Posterior vena cava (tissue), 2 donors: ENCODE measurements around the gene ADGRG2. TPM values are rescaled to one million over a fixed set of nuclear protein-coding genes. Genes with fewer than 3 reads are reported as not detected.
"Not testable (repeated sequence)": the region's sequence is repeated elsewhere in the genome, so short reads cannot be mapped to it uniquely, and the experiment has no call there.

ENCODE experiments used
- DNase-seq: peaks from one replicate; pipeline ENCODE4 v3.0.0-alpha.2; 2020; ENCODE audit warnings: low spot score
- intact Hi-C, 2 donors: fragments of 100-400 bp; cut with DNase I; formaldehyde crosslinking; loops; one replicate each; pipeline versions ENCODE4 v1.14.1 to v1.14.2; 2022 to 2023
- total RNA-seq, 2 donors: library from RNA; stranded (reverse); fragmentation: NEBNext Ultra II Directional; extraction: Animal tissue kit (Norgen Biotek cat#: 25700); gene quantifications; one replicate each; pipeline ENCODE4 v1.2.1, GENCODE V29; 2021
- donor health status: DM: yes; HTN: yes; CAD: no.
- donor health status: DM: yes; HTN: yes; CAD: no.

ADGRG2 gene
- total RNA-seq, 2 donors from 2014 or later: 1.0 TPM

DNA sequence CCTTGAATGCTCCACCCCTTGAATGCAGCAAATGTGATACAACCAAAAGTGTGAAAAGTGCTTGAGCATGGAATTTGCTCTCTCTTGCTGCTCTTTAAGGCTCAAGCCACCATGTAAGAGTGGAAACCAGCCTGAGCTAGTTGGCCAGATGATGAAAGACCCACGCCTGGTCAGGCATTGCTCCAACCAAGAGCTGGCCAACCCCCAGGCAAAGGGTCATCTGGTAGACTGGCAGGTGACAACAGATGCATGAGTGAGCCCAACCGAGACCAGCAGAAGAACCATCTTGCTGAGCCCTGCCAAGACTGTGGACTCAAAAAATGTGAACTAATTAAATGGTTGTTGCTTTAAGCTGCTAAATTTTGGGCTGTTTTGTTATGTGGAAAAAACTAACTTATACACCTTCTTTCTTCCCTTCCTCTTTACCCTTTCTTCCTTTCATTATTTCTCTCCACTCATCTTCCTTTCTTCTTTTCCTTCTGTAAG lies 32.7 kb downstream of the ADGRG2 start:
- DNase-seq: no peak
- intact Hi-C loops: no loop called here

DNA sequence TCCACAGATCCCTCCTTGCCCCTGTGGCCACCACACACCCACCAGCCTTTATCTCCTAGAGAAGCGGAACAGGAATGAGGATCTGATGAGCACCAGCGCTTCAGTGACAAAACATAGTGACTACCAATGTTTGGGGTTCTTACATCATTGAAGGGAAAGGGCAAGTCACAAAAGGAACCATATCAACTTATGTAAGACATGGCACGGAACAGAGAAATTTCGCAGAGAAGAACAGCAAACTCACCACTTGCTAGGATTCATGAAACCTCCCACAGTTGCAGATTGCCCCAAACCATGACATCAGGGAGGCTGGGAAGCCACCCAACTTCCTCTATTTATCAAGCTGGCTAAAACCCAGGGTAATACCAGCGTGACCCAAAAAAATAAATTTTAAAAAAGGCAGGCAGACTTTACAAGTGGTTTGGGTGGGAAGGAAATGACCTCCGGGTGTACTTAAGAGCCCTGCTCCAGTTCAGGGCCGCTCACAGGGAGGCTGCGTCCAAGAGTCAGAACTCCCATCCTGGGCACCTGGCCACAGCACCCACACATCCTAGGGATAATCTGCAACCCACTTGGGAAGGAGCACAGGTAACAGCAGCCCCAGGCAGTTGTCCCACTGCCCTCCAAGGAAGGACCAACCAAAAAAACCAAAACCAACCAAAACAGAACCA lies 36.0 kb downstream of the ADGRG2 start:
- intact Hi-C loops: no loop called here
- no peak for DNase-seq

GRCh38 chrX:19085666-19086065 lies 36.6 kb downstream of the ADGRG2 start:
- DNase-seq: no peak
- intact Hi-C loops: no loop called here

DNA sequence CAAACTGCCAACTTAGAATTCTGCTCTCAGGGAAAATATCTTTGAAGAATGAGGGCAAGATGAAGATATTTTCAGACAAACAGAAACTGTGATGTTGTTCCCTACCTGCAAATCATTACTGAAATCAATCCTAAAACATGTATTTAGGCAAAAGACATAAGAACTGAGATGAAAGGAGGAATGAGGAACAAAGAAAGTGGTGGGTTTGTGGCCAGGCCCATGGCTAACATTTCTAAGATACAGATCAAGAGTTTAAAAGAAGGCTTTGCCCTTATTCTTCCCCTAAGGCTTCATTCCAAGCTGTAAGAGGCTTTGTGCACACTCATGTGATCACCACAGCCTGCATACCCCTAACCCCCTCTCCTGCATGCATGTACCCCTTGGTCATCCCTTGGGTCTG lies 46.5 kb downstream of the ADGRG2 start:
- no peak for DNase-seq
- intact Hi-C loops: no loop called here

DNA sequence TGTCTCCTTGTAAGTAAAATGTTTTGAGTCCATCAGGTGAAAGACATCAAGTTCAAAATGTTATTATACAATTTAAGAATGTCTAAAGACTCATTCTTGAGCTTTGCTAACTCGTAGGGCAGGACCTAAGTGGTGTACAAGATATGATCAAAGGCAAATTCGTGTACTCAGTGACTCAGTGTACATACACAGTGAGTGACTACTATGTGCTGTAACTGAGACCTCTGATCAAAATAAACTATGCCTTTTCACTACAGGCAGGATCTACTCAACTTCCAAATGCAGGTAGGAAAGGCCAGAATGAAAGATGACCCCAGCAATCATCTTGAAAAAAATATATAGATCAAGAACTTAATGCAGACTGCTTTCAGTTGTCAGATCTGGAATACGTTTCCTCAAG lies 49.9 kb downstream of the ADGRG2 start:
- DNase-seq: no peak
- intact Hi-C loops: no loop called here

GRCh38 chrX:19070555-19070994 lies 51.7 kb downstream of the ADGRG2 start:
- intact Hi-C loops: no loop called here
- DNase-seq: no peak

DNA sequence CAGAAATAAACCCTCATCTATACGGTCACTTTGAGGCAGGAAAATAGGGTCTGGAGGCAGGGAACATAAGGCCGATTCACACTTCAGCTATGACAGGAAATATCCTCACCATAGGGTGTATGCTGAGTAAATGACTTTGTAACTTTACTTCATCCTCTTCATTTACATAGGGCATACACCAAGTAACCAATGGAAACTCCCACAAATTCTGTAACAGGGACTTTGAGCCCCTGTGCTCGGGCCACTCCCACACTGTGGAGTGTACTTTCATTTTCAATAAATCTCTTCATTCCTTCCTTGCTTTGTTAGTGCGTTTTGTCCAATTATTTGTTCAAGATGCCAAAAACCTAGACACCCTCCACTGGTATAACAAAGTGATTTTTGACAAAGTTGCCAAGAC lies 55.3 kb downstream of the ADGRG2 start:
- DNase-seq, intact Hi-C loops: not testable (repeated sequence)

DNA sequence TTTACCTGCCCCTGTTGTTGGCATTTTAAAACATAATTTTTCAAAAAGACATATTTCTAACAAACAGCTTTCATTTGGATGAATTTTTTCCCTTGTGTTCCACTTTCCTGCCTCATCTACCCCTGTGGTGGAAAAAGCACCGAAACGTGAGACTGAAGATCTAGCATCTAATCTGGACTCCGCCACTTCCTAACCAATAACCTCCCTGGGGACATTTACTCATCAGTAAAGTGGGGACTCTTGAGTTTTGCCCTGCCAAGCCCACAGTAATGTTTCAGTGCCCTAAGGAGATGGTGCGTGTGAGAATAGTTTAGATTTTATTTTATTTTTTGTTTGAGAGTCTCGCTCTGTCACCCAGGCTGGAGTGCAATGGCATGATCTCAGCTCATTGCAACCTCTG lies 56.7 kb downstream of the ADGRG2 start:
- no peak for DNase-seq
- intact Hi-C loops: no loop called here

- no peak for DNase-seq
- intact Hi-C loops: no loop called here
These were observed 58.1 kb downstream of the ADGRG2 start for GRCh38 chrX:19064175-19064574.

GRCh38 chrX:19063030-19063429 lies 59.2 kb downstream of the ADGRG2 start:
- DNase-seq: no peak
- intact Hi-C loops: no loop called here

- intact Hi-C loops: no loop called here
- no peak for DNase-seq
These were observed 63.2 kb downstream of the ADGRG2 start for GRCh38 chrX:19059067-19059466.

DNA sequence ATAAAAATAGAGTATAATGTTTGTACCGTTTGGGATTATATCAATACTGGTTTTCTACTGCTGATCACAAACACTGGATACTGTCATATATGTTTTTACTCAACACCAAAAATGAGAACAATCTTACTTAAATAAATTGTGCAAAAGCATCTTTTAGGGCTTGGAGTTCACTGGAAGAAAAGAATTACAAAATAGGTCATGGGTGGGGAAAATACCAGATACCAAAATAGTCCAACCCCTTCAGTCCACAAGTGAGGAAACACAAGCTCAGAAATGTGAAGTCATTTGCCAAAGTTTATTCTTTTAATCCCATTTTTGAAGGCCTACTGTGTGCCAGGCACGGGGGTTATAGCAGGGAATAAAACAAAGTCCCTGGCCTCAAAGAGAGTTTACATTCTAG lies 64.4 kb downstream of the ADGRG2 start:
- intact Hi-C loops: no loop called here
- DNase-seq: no peak

DNA sequence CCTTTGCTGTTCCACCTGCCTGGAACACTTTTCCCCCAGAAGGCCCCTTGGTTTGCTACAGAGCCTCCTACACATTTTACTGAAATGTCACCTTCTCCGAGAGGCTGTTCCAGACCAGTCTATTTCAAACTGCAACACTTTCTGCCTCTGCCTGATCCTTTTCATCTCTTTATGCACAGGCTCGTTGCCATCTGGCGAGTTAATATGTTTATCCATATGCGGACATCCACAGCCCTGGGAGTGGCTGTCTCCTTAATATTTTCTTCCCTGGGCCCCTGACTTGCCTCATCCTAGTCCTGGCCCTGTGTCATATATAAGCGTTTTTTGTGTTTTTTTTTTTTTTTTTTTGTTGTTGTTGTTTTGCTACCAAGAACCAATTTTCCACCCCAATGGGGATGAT lies 73.2 kb downstream of the ADGRG2 start:
- no peak for DNase-seq
- intact Hi-C loops: no loop called here

DNA sequence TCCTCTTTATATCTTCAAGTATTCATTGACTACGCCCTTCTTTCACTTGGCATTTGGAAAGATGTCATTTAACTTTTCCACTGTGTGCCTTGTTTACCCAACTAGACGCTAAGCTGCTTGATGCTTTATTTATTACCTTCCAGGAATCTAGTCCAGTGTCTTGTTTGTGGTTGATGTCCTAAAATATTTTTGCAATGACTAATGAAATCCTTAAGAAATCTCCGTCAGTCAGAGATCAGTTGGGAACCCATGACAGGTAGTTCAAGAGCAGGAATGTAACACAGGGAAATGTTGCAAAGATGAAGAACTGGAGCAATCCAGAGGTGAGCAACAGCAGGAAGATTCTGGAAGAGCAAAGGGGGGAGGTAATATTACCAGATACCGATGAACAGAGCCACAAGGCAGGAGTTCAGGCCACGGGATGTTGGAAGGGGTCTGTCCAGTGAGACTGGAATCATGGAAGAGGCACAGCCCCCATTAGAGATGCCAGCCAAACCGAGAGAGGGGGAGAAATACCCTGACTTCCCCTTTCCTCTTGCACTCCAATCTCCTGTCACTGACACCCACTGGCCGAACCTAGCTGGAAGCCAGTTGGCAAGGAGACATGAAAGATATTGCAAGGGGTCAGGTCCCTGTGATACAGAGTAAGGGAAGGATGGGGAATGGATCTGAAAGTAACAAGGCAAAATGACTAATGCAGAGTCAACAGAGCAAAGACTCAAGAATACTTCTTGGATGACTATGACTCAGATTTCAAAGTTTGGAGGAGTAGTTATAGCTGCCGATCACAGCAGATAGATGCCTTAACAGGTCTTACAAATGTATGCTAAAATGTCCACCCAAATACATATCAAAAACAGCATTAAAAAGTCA lies 75.7 kb downstream of the ADGRG2 start:
- intact Hi-C loops: no loop called here
- no peak for DNase-seq

DNA sequence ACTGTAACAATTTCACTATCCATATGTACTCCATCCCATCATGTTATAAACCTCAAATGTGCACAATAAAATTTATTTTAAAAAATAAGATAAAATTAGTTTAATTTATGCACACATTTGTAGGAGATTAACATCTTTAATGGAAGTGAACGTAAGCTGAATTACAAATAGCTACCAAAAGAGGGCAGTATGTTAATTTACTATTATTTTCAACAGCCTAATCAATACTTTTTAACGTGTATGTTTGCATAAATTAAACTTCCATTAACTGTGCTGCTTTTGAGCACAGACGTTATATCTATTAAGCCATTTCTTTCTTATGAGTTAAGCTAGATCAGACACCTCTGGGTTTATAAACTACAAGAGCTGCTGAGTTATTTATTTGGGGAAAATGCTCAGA lies 81.9 kb downstream of the ADGRG2 start:
- intact Hi-C loops: no loop called here
- DNase-seq: no peak

- intact Hi-C loops: no loop called here
- DNase-seq: no peak
These were observed 88.2 kb downstream of the ADGRG2 start for GRCh38 chrX:19034025-19034424.

DNA sequence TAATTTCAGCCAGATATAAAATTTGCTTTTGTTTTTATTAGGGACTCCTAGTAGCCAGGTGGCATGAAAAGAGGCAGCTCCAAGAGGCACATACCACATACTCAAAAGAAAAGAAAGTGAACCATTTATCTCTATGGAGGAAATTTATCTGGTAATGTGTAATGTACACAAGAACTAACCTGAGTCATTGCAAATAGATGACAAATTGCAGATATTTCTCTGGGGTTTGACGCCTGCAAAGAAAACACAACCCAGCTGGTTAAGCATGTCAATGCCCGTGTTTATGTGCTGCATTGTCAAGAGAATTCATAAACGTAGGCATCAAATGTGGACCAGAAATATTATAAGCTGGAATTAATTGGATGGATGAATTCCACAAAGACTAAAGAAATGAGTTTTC lies 91.5 kb downstream of the ADGRG2 start:
- DNase-seq: no peak
- intact Hi-C loops: no loop called here

DNA sequence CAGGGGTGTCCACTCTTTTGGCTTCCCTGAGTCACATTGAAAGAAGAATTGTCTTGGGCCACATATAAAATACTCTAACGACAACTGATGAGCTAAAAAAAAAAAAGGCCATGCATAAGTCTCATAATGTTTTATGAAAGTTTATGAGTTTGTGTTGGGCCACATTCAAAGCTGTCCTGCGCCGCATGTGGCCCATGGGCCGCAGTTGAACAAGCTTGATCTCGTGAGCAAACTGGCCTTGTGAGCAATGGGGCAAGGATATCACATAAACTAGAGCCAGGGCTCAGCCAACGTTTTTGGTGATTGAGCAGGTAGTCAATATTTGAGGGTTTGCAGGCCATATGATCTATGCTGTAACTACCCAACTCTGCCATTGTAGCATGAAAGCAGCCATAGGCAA lies 93.7 kb downstream of the ADGRG2 start:
- intact Hi-C loops: no loop called here
- no peak for DNase-seq

GRCh38 chrX:19024366-19024765 lies 97.9 kb downstream of the ADGRG2 start:
- DNase-seq: no peak
- intact Hi-C loops: no loop called here

- intact Hi-C loops: no loop called here
- no peak for DNase-seq
These were observed 102.3 kb downstream of the ADGRG2 start for GRCh38 chrX:19019996-19020395.

GRCh38 chrX:19017271-19017670 lies 105.0 kb downstream of the ADGRG2 start:
- intact Hi-C loops: no loop called here
- no peak for DNase-seq
